Left lung (tissue), 10 donors: ENCODE data around the gene CHRD. TPM values are rescaled to one million over a fixed set of nuclear protein-coding genes. Genes with fewer than 3 reads are reported as not detected.
A peak's percentile ranks its signal among the peaks of the same experiment; 100 is the strongest.

Experiments used
- ATAC-seq: fragments of 200-7000 bp; cut with Tn5 transposase; one replicate; pipeline ENCODE4 v1.9.1; 2020; ENCODE audit warnings: moderate library complexity
- DNase-seq, 4 donors: peaks; one replicate each; pipeline ENCODE4 v3.0.0-alpha.2; 2013 to 2020
- H3K27ac ChIP-seq, 2 donors: fragments of 200-600 bp; sonication (generic) in 1 of 2; one replicate each; pipeline versions ENCODE4 v1.5.0 to v1.8.0; 2020 to 2021
- H3K27me3 ChIP-seq, 2 donors: fragments of 200-600 bp; sonication (generic) in 1 of 2; one replicate each; pipeline versions ENCODE4 v1.5.0 to v1.8.0; 2020 to 2021
- H3K36me3 ChIP-seq, 2 donors: fragments of 200-600 bp; sonication (generic) in 1 of 2; one replicate each; pipeline versions ENCODE4 v1.5.0 to v1.8.0; 2020 to 2021
- H3K4me1 ChIP-seq, 2 donors: fragments of 200-600 bp; one replicate each; pipeline ENCODE4 v1.8.0; 2021
- H3K4me3 ChIP-seq, 2 donors: fragments of 200-600 bp; sonication (generic) in 1 of 2; one replicate each; pipeline versions ENCODE4 v1.5.0 to v1.8.0; 2020 to 2021; ENCODE audit warnings: mild to moderate bottlenecking in 1 of 2
- H3K9me3 ChIP-seq, 2 donors: fragments of 200-600 bp; sonication (generic) in 1 of 2; one replicate each; pipeline versions ENCODE4 v1.5.0 to v1.8.0; 2020 to 2021
- CTCF ChIP-seq, 2 donors: fragments of 200-600 bp; sonication (generic) in 1 of 2; IDR thresholded peaks; one replicate each; pipeline versions ENCODE4 v1.5.0 to v1.8.0; 2021; ENCODE audit warnings: antibody characterized with exemption in 2 of 2
- intact Hi-C, 2 donors: fragments of 100-400 bp; cut with DNase I; formaldehyde crosslinking; loops; one replicate each; pipeline versions ENCODE4 v1.11.2 to v1.14.2; 2022
- polyA plus RNA-seq, 6 donors: library from polyadenylated mRNA; unstranded; fragments of 120-200 nt; gene quantifications; one replicate each; pipeline ENCODE4 v1.2.1, GENCODE V29; 2013; ENCODE audit not compliant: insufficient read length in 6 of 6
- total RNA-seq, 2 donors: library from RNA; stranded (reverse); fragmentation: NEBNext Ultra II Directional; extraction: Animal tissue kit (Norgen Biotek cat#: 25700); gene quantifications; one replicate each; pipeline ENCODE4 v1.2.1, GENCODE V29; 2021
- donor health status: DM: no; HTN: yes; CAD: no.
- donor health status: DM: no; HTN: no; CAD: no.

The CHRD gene
- total and polyA plus RNA-seq, 8 donors, result 5.6 to 19.0 (median 13.2) TPM

GRCh38 chr3:184341925-184342324 is 37.9 kb upstream of the CHRD start:
- TF ChIP-seq CTCF (IDR thresholded peaks at IDR 0.05), result no peak
- DNase-seq (peak in 2 of 4 donors; percentile 84 to 89), ATAC-seq (peak; percentile 82)
- Histone ChIP-seq H3K27me3 (no peaks in the 10 kb centered on the region), H3K9me3 (no peaks in the 10 kb centered on the region), H3K27ac (no peak overlapping the region), H3K36me3 (peaks cover 0 to 39% of the 10 kb centered on the region in 2 donors), H3K4me3 (no peak overlapping the region), H3K4me1 (peaks cover 10 to 45% of the 10 kb centered on the region in 2 donors)
- intact Hi-C loops, result no loop called here

GRCh38 chr3:184343200-184343876 is 36.5 kb upstream of the CHRD start:
- H3K27me3 ChIP-seq, result no peaks in the 10 kb centered on the region
- H3K9me3 ChIP-seq, result no peaks in the 10 kb centered on the region
- DNase-seq (peak in 1 of 4 donors; percentile 55), ATAC-seq (no peak)
- no peak for TF ChIP-seq CTCF (IDR thresholded peaks at IDR 0.05)
- H3K4me1 ChIP-seq, result peaks cover 0 to 31% of the 10 kb centered on the region in 2 donors
- intact Hi-C loops, result no loop called here
- no peak overlapping the region for H3K27ac ChIP-seq
- H3K36me3 ChIP-seq, result peaks cover 0 to 39% of the 10 kb centered on the region in 2 donors
- H3K4me3 ChIP-seq, result no peak overlapping the region

- ATAC-seq, result no peak
- Histone ChIP-seq H3K36me3 (peaks cover 0 to 39% of the 10 kb centered on the region in 2 donors), H3K27ac (no peak overlapping the region)
Observed at GRCh38 chr3:184344579-184345316, 35.1 kb upstream of the CHRD start.

GRCh38 chr3:184345317-184346144 is 34.3 kb upstream of the CHRD start:
- H3K27ac ChIP-seq, result no peak overlapping the region
- peaks cover 0 to 19% of the 10 kb centered on the region in 2 donors for H3K4me1 ChIP-seq
- peak; percentile 80 for ATAC-seq
- H3K27me3 ChIP-seq, result no peaks in the 10 kb centered on the region
- TF ChIP-seq CTCF (IDR thresholded peaks at IDR 0.05), result peak in 1 of 2 donors; percentile 48
- peak in 3 of 4 donors; percentile 56 to 80 (median 75) for DNase-seq
- H3K36me3 ChIP-seq, result peaks cover 0 to 39% of the 10 kb centered on the region in 2 donors
- H3K9me3 ChIP-seq, result no peaks in the 10 kb centered on the region
- intact Hi-C loops, result no loop called here
- no peak overlapping the region for H3K4me3 ChIP-seq

More at GRCh38 chr3:184344579-184345316, 35.1 kb upstream of the CHRD start:
- no peak overlapping the region for H3K4me3 ChIP-seq
- no peaks in the 10 kb centered on the region for H3K9me3 ChIP-seq
- peaks cover 0 to 24% of the 10 kb centered on the region in 2 donors for H3K4me1 ChIP-seq
- no peak for TF ChIP-seq CTCF (IDR thresholded peaks at IDR 0.05)
- intact Hi-C loops, result no loop called here
- H3K27me3 ChIP-seq, result no peaks in the 10 kb centered on the region
- peak in 1 of 4 donors; percentile 75 for DNase-seq
